Testis (tissue), 3 donors: Measurements from ENCODE around the gene NR2F6. TPM values are rescaled to one million over a fixed set of nuclear protein-coding genes. Genes with fewer than 3 reads are reported as not detected.

ENCODE experiments used
- DNase-seq: peaks from one replicate; pipeline ENCODE4 v3.0.0-alpha.2; 2019
- H3K27ac ChIP-seq, 2 donors: fragments of 200-600 bp; sonication (generic); one replicate each; pipeline ENCODE4 v1.5.1; 2019
- H3K27me3 ChIP-seq: fragments of 200-600 bp; sonication (generic); one replicate; pipeline ENCODE4 v1.5.1; 2019
- H3K36me3 ChIP-seq: fragments of 200-600 bp; sonication (generic); one replicate; pipeline ENCODE4 v1.5.1; 2017; ENCODE audit warnings: low read depth; ENCODE audit errors: missing control alignments
- H3K4me1 ChIP-seq: fragments of 200-600 bp; sonication (generic); one replicate; pipeline ENCODE4 v1.5.1; 2019
- H3K4me3 ChIP-seq, 2 donors: fragments of 200-600 bp; sonication (generic); one replicate each; pipeline ENCODE4 v1.5.1; 2017 to 2019
- H3K9me3 ChIP-seq: fragments of 200-600 bp; sonication (generic); one replicate; pipeline ENCODE4 v1.5.1; 2017
- CTCF ChIP-seq, 3 experiments: fragments of 450-650 bp in 2 of 3; fragments of 200-600 bp in 1 of 3; sonication (generic) in 1 of 3; IDR thresholded peaks; one replicate each; pipeline ENCODE4 v1.5.1; 2016 to 2019; ENCODE audit warnings: antibody characterized with exemption in 3 of 3, mild to moderate bottlenecking in 2 of 3, moderate library complexity in 1 of 3
- POLR2A ChIP-seq: fragments of 450-650 bp; IDR thresholded peaks from one replicate; pipeline ENCODE4 v1.6.1; 2017; ENCODE audit warnings: antibody characterized with exemption, mild to moderate bottlenecking, moderate library complexity
- WGBS, 2 donors: methylation state at CpG; one replicate each; pipeline ENCODE4 v1.1.5; 2018; 5-methylcytosine and 5-hydroxymethylcytosine counted together
- intact Hi-C: fragments of 100-400 bp; cut with DNase I; formaldehyde crosslinking; loops from one replicate; pipeline ENCODE4 v1.15.1; 2023; ENCODE audit warnings: low total_unique reads
- polyA plus RNA-seq: library from polyadenylated mRNA; stranded (reverse); fragments of 350-450 nt; fragmentation: Illumina TruSeq; extraction: RNeasy Lipid Tissue Mini Kit (QIAGEN cat#74804); gene quantifications from one replicate; pipeline ENCODE4 v1.2.3, GENCODE V29; 2014; ENCODE audit warnings: low read depth, low replicate concordance; ENCODE audit not compliant: insufficient read depth
- total RNA-seq, 2 donors: library from RNA; depleted of rRNA; stranded (reverse); fragments of >200 nt; gene quantifications; one replicate each; pipeline ENCODE4 v1.2.3, GENCODE V29; 2016

NR2F6 gene
- total and polyA plus RNA-seq, 3 donors from 2014 or later: 20.4 to 71.8 (median 63.1) TPM

GRCh38 chr19:17254636-17255035 is 8.9 kb upstream of the NR2F6 start:
- H3K36me3 ChIP-seq: no peaks in the 10 kb centered on the region
- no peak overlapping the region for H3K27ac ChIP-seq
- H3K9me3 ChIP-seq: no peaks in the 10 kb centered on the region
- H3K27me3 ChIP-seq: no peaks in the 10 kb centered on the region
- H3K4me1 ChIP-seq: no peaks in the 10 kb centered on the region
- WGBS, 2 donors: 91 to 92% methylated on average over 10 of the region's 10 CpGs
- DNase-seq: no peak
- H3K4me3 ChIP-seq: no peak overlapping the region
- intact Hi-C loops: no loop called here
- TF ChIP-seq CTCF (IDR thresholded peaks at IDR 0.05): no peak
- TF ChIP-seq POLR2A: no peak

GRCh38 chr19:17249887-17250548 is 4.3 kb upstream of the NR2F6 start:
- no peak for TF ChIP-seq CTCF (IDR thresholded peaks at IDR 0.05)
- no peak for TF ChIP-seq POLR2A
- H3K4me3 ChIP-seq: no peak overlapping the region
- H3K27me3 ChIP-seq: no peaks in the 10 kb centered on the region
- no peaks in the 10 kb centered on the region for H3K9me3 ChIP-seq
- intact Hi-C loops: no loop called here
- H3K4me1 ChIP-seq: peaks cover 13% of the 10 kb centered on the region
- 81 to 88% methylated on average over 13 to 14 of the region's 15 CpGs for WGBS, 2 donors
- H3K27ac ChIP-seq: no peak overlapping the region
- no peaks in the 10 kb centered on the region for H3K36me3 ChIP-seq
- no peak for DNase-seq

GRCh38 chr19:17248011-17248776 is 2.5 kb upstream of the NR2F6 start:
- DNase-seq: no peak
- intact Hi-C loops: no loop called here
- WGBS, 2 donors: 60 to 70% methylated on average over 19 to 21 of the region's 21 CpGs
- Histone ChIP-seq H3K4me3 (no peak overlapping the region), H3K27ac (no peak overlapping the region), H3K36me3 (no peaks in the 10 kb centered on the region), H3K27me3 (no peaks in the 10 kb centered on the region), H3K9me3 (no peaks in the 10 kb centered on the region), H3K4me1 (peaks cover 19% of the 10 kb centered on the region)
- no peak for TF ChIP-seq POLR2A
- no peak for TF ChIP-seq CTCF (IDR thresholded peaks at IDR 0.05)

- Histone ChIP-seq H3K27me3 (no peaks in the 10 kb centered on the region), H3K36me3 (no peaks in the 10 kb centered on the region), H3K4me1 (peaks cover 31% of the 10 kb centered on the region), H3K9me3 (no peaks in the 10 kb centered on the region), H3K27ac (peak overlapping the region; percentile 73 to 82), H3K4me3 (peak overlapping the region; percentile 45 to 71)
- TF ChIP-seq POLR2A: no peak
- TF ChIP-seq CTCF (IDR thresholded peaks at IDR 0.05): no peak
- intact Hi-C loops: no loop called here
- peak; percentile 54 for DNase-seq
- 10 to 11% methylated on average over 18 to 21 of the region's 21 CpGs for WGBS, 2 donors
These were observed 1.1 kb upstream of the NR2F6 start for GRCh38 chr19:17246681-17247425.
